Measurements from ENCODE around the gene ACSL1. TPM values are rescaled to one million over a fixed set of nuclear protein-coding genes. Genes with fewer than 3 reads are reported as not detected.

The ACSL1 gene
- polyA plus RNA-seq, 3 donors, result 43.8 to 61.2 (median 51.9) TPM

- no peak for DNase-seq (ENCODE audit: extremely low read depth in 1 of 11, low read depth in 9 of 11, low spot score in 4 of 11)
Measured at GRCh38 chr4:184705692-184706091, 120.1 kb downstream of the ACSL1 start.

Other genes starting within 250 kb of the ACSL1 start
- gene CASP3, start 176.5 kb downstream of the ACSL1 start, polyA plus RNA-seq (ENCODE audit: insufficient read length in 3 of 3), result 10 to 100 TPM; 30.9 to 34.3 (median 32.2) TPM
- gene PRIMPOL, start 176.2 kb downstream of the ACSL1 start, polyA plus RNA-seq (ENCODE audit: insufficient read length in 3 of 3), result 10 to 100 TPM; 27.1 to 32.5 (median 32.2) TPM
- 10 to 100 TPM; 39.1 to 49.2 (median 47.2) TPM for gene CENPU, start 91.9 kb downstream of the ACSL1 start, polyA plus RNA-seq (ENCODE audit: insufficient read length in 3 of 3)
- under 1 TPM in 1 of 3 donors, not detected in 2; 0.51 TPM for gene HELT, start 192.5 kb upstream of the ACSL1 start, polyA plus RNA-seq (ENCODE audit: insufficient read length in 3 of 3)

All from renal cortex interstitium (tissue), 11 donors.